NB4 (cell line): ENCODE results near the gene XNDC1N.

Experiments
- POLR2A ChIP-seq: IDR thresholded peaks from 2 replicates; pipeline ENCODE4 v1.6.1; 2011; ENCODE audit warnings: mild to moderate bottlenecking; ENCODE audit not compliant: insufficient read length; ENCODE audit errors: extremely low read depth
- TF ChIP-seq, protein P1 (sequence below): IDR thresholded peaks from 2 replicates; pipeline ENCODE4 v1.6.1; 2011; ENCODE audit warnings: low read depth, low read length

GRCh38 chr11:71946144-71946571 is 17.8 kb upstream of the XNDC1N start:
- TF ChIP-seq, protein P1, sequence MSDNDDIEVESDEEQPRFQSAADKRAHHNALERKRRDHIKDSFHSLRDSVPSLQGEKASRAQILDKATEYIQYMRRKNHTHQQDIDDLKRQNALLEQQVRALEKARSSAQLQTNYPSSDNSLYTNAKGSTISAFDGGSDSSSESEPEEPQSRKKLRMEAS: no peak
- TF ChIP-seq POLR2A: no peak
